Gastroesophageal sphincter (tissue), 3 donors: ENCODE results near the gene TMEM134.
A peak's percentile ranks its signal among the peaks of the same experiment; 100 is the strongest.

Source experiments
- CTCF ChIP-seq, 4 experiments: fragments of 200-600 bp in 2 of 4; fragments of 450-650 bp in 2 of 4; sonication (generic) in 1 of 4; IDR thresholded peaks; one replicate each; pipeline ENCODE4 v1.5.1; 2017 to 2019; ENCODE audit warnings: antibody characterized with exemption in 4 of 4, mild to moderate bottlenecking in 2 of 4, moderate library complexity in 2 of 4
- POLR2A ChIP-seq, 2 donors: fragments of 450-650 bp; IDR thresholded peaks; one replicate each; pipeline ENCODE4 v1.6.1; 2017; ENCODE audit warnings: antibody characterized with exemption in 2 of 2, mild to moderate bottlenecking in 2 of 2, moderate library complexity in 1 of 2

- TF ChIP-seq POLR2A (IDR thresholded peaks at IDR 0.05) (peak in 1 of 2 donors; percentile 12), CTCF (IDR thresholded peaks at IDR 0.05) (no peak)
These were observed 33.2 kb downstream of the TMEM134 start for GRCh38 chr11:67435727-67436458.
